Activated T-helper 2 cell treated with anti-CD3 and anti-CD28 coated beads, Interferon-gamma antibody, Interleukin-2, Interleukin-4, amounts not matched to agents 10 μg/mL and 5 μg/mL and 100 μg/mL, durations not matched to agents 14 hours and 24 hours and 36 hours (primary cell): Measurements from ENCODE around the gene FBLN2. TPM values are rescaled to one million over a fixed set of nuclear protein-coding genes. Genes with fewer than 3 reads are reported as not detected.
"Not testable (repeated sequence)": the region's sequence is repeated elsewhere in the genome, so short reads cannot be mapped to it uniquely, and the experiment has no call there.

Source experiments
- DNase-seq: peaks from one replicate; pipeline ENCODE4 v3.0.0; 2021; ENCODE audit warnings: low spot score
- H3K27ac Mint-ChIP-seq: one replicate; pipeline ENCODE4 v1.8.0; 2021; ENCODE audit warnings: mixed read lengths
- H3K27me3 Mint-ChIP-seq: one replicate; pipeline ENCODE4 v1.8.0; 2021; ENCODE audit warnings: low read depth, mixed read lengths
- H3K36me3 Mint-ChIP-seq: one replicate; pipeline ENCODE4 v1.8.0; 2021; ENCODE audit warnings: low read depth, mixed read lengths
- H3K4me1 Mint-ChIP-seq: one replicate; pipeline ENCODE4 v1.8.0; 2021; ENCODE audit warnings: low read depth, mixed read lengths
- H3K4me3 Mint-ChIP-seq: one replicate; pipeline ENCODE4 v1.8.0; 2021; ENCODE audit warnings: low read depth, mild to moderate bottlenecking, moderate library complexity, mixed read lengths
- H3K9me3 Mint-ChIP-seq: one replicate; pipeline ENCODE4 v1.8.0; 2021; ENCODE audit warnings: mixed read lengths
- intact Hi-C: fragments of 100-400 bp; cut with micrococcal nuclease; formaldehyde crosslinking; loops from one replicate; pipeline ENCODE4 v1.15.1; 2023
- total RNA-seq: library from RNA; stranded (reverse); gene quantifications from 2 replicates; pipeline ENCODE4 v1.2.3, GENCODE V29; 2022

FBLN2 gene
- total RNA-seq, 1 donor from 2014 or later = not detected

GRCh38 chr3:13552857-13553652, 4.1 kb downstream of the FBLN2 start:
- Mint-ChIP-seq H3K27ac (no peak overlapping the region), H3K9me3 (no peaks in the 10 kb centered on the region), H3K36me3 (no peaks in the 10 kb centered on the region), H3K4me3 (no peak overlapping the region), H3K4me1 (peaks cover 4% of the 10 kb centered on the region), H3K27me3 (peaks cover 23% of the 10 kb centered on the region)
- intact Hi-C loops = no loop called here
- no peak for DNase-seq

- peaks cover 4% of the 10 kb centered on the region for H3K4me1 Mint-ChIP-seq
- peaks cover 18% of the 10 kb centered on the region for H3K27me3 Mint-ChIP-seq
- H3K36me3 Mint-ChIP-seq = no peaks in the 10 kb centered on the region
- H3K4me3 Mint-ChIP-seq = no peak overlapping the region
- no peaks in the 10 kb centered on the region for H3K9me3 Mint-ChIP-seq
- intact Hi-C loops = no loop called here
- DNase-seq = no peak
- no peak overlapping the region for H3K27ac Mint-ChIP-seq
Observed at GRCh38 chr3:13553686-13554085, 4.8 kb downstream of the FBLN2 start.

GRCh38 chr3:13555753-13556152, 6.8 kb downstream of the FBLN2 start:
- Mint-ChIP-seq H3K27me3 (peaks cover 17% of the 10 kb centered on the region), H3K27ac (no peak overlapping the region), H3K36me3 (no peaks in the 10 kb centered on the region), H3K4me3 (no peak overlapping the region), H3K9me3 (no peaks in the 10 kb centered on the region), H3K4me1 (no peaks in the 10 kb centered on the region)
- intact Hi-C loops = no loop called here
- no peak for DNase-seq

GRCh38 chr3:13556207-13556606, 7.3 kb downstream of the FBLN2 start:
- intact Hi-C loops = no loop called here
- no peak overlapping the region for H3K27ac Mint-ChIP-seq
- H3K9me3 Mint-ChIP-seq = no peaks in the 10 kb centered on the region
- peaks cover 17% of the 10 kb centered on the region for H3K27me3 Mint-ChIP-seq
- no peaks in the 10 kb centered on the region for H3K36me3 Mint-ChIP-seq
- no peaks in the 10 kb centered on the region for H3K4me1 Mint-ChIP-seq
- DNase-seq = no peak
- no peak overlapping the region for H3K4me3 Mint-ChIP-seq

- intact Hi-C loops = no loop called here
- Mint-ChIP-seq H3K36me3 (no peaks in the 10 kb centered on the region), H3K27ac (no peak overlapping the region), H3K4me3 (no peak overlapping the region), H3K27me3 (peaks cover 20% of the 10 kb centered on the region), H3K4me1 (no peaks in the 10 kb centered on the region), H3K9me3 (no peaks in the 10 kb centered on the region)
- DNase-seq = no peak
Observed at GRCh38 chr3:13556917-13557316, 8.0 kb downstream of the FBLN2 start.

- DNase-seq = no peak
- peaks cover 18% of the 10 kb centered on the region for H3K27me3 Mint-ChIP-seq
- intact Hi-C loops = no loop called here
- H3K27ac Mint-ChIP-seq = no peak overlapping the region
- H3K36me3 Mint-ChIP-seq = no peaks in the 10 kb centered on the region
- H3K4me3 Mint-ChIP-seq = no peak overlapping the region
- H3K4me1 Mint-ChIP-seq = no peaks in the 10 kb centered on the region
- H3K9me3 Mint-ChIP-seq = no peaks in the 10 kb centered on the region
Observed at GRCh38 chr3:13557417-13557816, 8.5 kb downstream of the FBLN2 start.

- intact Hi-C loops = no loop called here
- peaks cover 18% of the 10 kb centered on the region for H3K27me3 Mint-ChIP-seq
- no peak for DNase-seq
- H3K27ac Mint-ChIP-seq = no peak overlapping the region
- no peaks in the 10 kb centered on the region for H3K36me3 Mint-ChIP-seq
- H3K9me3 Mint-ChIP-seq = no peaks in the 10 kb centered on the region
- H3K4me3 Mint-ChIP-seq = no peak overlapping the region
- no peaks in the 10 kb centered on the region for H3K4me1 Mint-ChIP-seq
Observed at GRCh38 chr3:13557926-13558325, 9.0 kb downstream of the FBLN2 start.

- H3K27ac Mint-ChIP-seq = no peak overlapping the region
- no peaks in the 10 kb centered on the region for H3K4me1 Mint-ChIP-seq
- H3K36me3 Mint-ChIP-seq = no peaks in the 10 kb centered on the region
- no peak overlapping the region for H3K4me3 Mint-ChIP-seq
- H3K9me3 Mint-ChIP-seq = no peaks in the 10 kb centered on the region
- H3K27me3 Mint-ChIP-seq = peaks cover 20% of the 10 kb centered on the region
- intact Hi-C loops = no loop called here
- DNase-seq = no peak
Observed at GRCh38 chr3:13558651-13559050, 9.7 kb downstream of the FBLN2 start.

- Mint-ChIP-seq H3K27ac (no peak overlapping the region), H3K4me3 (no peak overlapping the region), H3K9me3 (no peaks in the 10 kb centered on the region), H3K27me3 (peaks cover 17% of the 10 kb centered on the region), H3K36me3 (no peaks in the 10 kb centered on the region), H3K4me1 (no peaks in the 10 kb centered on the region)
- intact Hi-C loops = no loop called here
- no peak for DNase-seq
Observed at GRCh38 chr3:13559764-13560525, 11.0 kb downstream of the FBLN2 start.

- no peaks in the 10 kb centered on the region for H3K9me3 Mint-ChIP-seq
- no peak for DNase-seq
- intact Hi-C loops = no loop called here
- H3K27ac Mint-ChIP-seq = no peak overlapping the region
- peaks cover 17% of the 10 kb centered on the region for H3K27me3 Mint-ChIP-seq
- H3K36me3 Mint-ChIP-seq = no peaks in the 10 kb centered on the region
- H3K4me3 Mint-ChIP-seq = no peak overlapping the region
- H3K4me1 Mint-ChIP-seq = no peaks in the 10 kb centered on the region
Observed at GRCh38 chr3:13561376-13561775, 12.5 kb downstream of the FBLN2 start.

GRCh38 chr3:13561967-13562366, 13.0 kb downstream of the FBLN2 start:
- Mint-ChIP-seq H3K9me3 (no peaks in the 10 kb centered on the region), H3K4me3 (no peak overlapping the region), H3K4me1 (no peaks in the 10 kb centered on the region), H3K36me3 (no peaks in the 10 kb centered on the region), H3K27ac (no peak overlapping the region), H3K27me3 (peaks cover 17% of the 10 kb centered on the region)
- DNase-seq = no peak
- intact Hi-C loops = no loop called here

GRCh38 chr3:13562421-13562820, 13.5 kb downstream of the FBLN2 start:
- H3K4me3 Mint-ChIP-seq, intact Hi-C loops, H3K27ac Mint-ChIP-seq, DNase-seq, H3K4me1 Mint-ChIP-seq, H3K9me3 Mint-ChIP-seq, H3K36me3 Mint-ChIP-seq: not testable (repeated sequence)
- H3K27me3 Mint-ChIP-seq = peaks cover 17% of the 10 kb centered on the region

GRCh38 chr3:13563321-13563720, 14.4 kb downstream of the FBLN2 start:
- H3K4me3 Mint-ChIP-seq = no peak overlapping the region
- H3K4me1 Mint-ChIP-seq = no peaks in the 10 kb centered on the region
- DNase-seq = no peak
- intact Hi-C loops = no loop called here
- H3K27ac Mint-ChIP-seq = no peak overlapping the region
- no peaks in the 10 kb centered on the region for H3K9me3 Mint-ChIP-seq
- H3K36me3 Mint-ChIP-seq = no peaks in the 10 kb centered on the region
- H3K27me3 Mint-ChIP-seq = peaks cover 17% of the 10 kb centered on the region
